ENCODE measurements around the gene CACNA1G.

The CACNA1G gene

DNA sequence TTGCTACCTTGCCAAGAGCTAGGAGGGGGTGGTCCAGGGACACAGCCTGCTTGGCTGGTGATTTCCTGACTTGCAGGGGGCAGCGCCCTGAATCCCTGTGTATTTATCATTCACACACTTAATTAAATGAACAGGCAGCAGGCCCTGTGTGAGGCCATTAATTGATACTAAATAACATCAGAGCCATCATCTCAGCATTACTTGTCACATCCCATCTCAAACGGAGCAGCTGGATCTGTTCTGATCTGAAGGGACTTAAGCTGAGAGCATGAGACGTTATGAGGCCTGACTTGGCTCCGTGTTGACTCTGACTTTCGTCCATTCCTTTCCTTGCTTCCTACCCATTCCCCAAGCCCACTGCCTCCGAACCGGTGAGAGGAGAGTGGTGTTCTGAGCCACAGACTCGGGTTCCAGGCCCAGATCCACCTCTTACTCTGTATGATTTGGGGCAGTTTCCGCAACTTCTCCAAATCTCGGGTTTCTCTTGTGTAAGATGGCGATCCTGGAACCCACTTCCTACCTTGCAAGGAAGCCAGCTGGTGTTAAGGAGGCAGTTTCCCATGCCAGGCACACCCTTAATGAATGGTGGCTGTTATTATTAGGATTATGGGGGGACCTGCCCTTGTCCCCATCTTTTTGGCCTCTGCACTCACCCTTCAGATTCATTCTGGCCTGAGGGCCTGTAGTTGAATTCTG lies 33.8 kb downstream of the CACNA1G start:
- H3K27ac ChIP-seq, result no peak overlapping the region
- TF ChIP-seq, protein P1, sequence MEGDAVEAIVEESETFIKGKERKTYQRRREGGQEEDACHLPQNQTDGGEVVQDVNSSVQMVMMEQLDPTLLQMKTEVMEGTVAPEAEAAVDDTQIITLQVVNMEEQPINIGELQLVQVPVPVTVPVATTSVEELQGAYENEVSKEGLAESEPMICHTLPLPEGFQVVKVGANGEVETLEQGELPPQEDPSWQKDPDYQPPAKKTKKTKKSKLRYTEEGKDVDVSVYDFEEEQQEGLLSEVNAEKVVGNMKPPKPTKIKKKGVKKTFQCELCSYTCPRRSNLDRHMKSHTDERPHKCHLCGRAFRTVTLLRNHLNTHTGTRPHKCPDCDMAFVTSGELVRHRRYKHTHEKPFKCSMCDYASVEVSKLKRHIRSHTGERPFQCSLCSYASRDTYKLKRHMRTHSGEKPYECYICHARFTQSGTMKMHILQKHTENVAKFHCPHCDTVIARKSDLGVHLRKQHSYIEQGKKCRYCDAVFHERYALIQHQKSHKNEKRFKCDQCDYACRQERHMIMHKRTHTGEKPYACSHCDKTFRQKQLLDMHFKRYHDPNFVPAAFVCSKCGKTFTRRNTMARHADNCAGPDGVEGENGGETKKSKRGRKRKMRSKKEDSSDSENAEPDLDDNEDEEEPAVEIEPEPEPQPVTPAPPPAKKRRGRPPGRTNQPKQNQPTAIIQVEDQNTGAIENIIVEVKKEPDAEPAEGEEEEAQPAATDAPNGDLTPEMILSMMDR (IDR thresholded peaks at IDR 0.05), result no peak

DNA sequence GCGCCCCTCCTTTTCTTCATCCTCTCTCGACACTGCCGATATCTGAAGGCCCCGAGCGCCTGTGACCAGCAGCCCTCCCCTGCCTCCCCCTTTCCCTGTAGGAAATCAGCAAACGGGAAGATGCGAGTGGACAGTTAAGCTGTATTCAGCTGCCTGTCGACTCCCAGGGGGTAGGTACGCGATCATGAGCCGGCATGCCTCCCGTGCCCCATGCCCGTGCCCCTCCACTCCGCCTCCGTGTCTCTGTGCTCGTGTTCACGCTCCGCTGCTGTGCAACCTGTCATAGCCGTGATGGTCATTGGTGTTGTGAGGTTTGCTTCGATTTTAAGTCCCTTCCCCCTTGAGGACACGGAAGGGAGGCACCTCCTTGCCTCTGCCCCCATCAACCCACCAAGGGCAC lies 34.4 kb downstream of the CACNA1G start:
- TF ChIP-seq, protein P1 (IDR thresholded peaks at IDR 0.05), result no peak
- TF ChIP-seq ZFX (IDR thresholded peaks at IDR 0.05; ENCODE audit: borderline replicate concordance), result no peak
- H3K27ac ChIP-seq, result no peak overlapping the region

DNA sequence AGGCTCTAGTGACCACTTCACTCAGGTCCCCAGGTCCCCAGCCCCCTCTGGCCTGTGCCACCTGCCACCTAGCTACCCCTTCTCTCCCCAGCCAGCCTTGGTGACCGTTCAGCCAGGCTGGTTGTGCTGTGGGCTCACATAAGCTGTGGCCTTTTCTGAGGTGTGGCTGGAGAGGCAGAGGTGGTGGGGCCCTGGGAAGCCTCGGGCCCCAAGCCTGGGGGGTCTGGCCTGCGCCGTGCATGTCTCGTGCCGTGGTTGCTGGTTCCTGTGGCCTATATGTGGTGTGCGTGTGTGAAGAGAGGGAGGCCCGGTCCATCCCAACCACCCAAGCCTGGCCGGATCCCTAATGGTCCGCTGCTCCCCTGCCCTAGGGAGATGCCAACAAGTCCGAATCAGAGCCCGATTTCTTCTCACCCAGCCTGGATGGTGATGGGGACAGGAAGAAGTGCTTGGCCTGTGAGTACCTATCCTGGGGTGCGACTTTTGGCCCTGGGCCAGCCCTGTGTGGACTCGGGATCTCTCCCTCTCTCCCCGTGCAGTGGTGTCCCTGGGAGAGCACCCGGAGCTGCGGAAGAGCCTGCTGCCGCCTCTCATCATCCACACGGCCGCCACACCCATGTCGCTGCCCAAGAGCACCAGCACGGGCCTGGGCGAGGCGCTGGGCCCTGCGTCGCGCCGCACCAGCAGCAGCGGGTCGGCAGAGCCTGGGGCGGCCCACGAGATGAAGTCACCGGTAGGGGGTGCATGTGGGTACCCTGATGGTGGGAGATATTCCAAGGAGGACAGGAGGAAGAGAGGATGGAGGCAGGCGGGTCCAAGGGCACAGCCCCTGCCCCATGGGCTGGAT lies 35.9 kb downstream of the CACNA1G start:
- no peak for TF ChIP-seq ZFX (IDR thresholded peaks at IDR 0.05; ENCODE audit: borderline replicate concordance)
- TF ChIP-seq, protein P1 (IDR thresholded peaks at IDR 0.05), result 0 out of 2 replicates have a peak, but pooled peaks have one; percentile 11
- H3K27ac ChIP-seq, result no peak overlapping the region

DNA sequence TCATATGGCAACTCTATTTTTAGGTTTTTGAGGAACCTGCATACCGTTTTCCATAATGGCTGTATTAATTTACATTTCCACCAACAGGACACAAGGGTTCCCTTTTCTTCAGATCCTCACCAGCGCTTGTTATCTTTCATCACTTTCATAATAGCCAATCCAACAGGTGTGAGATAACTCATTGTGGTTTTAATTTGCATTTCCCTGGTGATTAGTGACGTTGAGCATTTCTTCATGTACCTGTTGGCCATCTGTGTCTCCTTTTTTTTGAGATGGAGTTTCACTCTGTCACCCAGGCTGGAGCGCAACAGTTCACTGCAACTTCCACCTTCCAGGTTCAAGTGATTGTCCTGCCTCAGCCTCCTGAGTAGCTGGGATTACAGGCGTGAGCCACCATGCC lies 38.0 kb downstream of the CACNA1G start:
- TF ChIP-seq, protein P1 (IDR thresholded peaks at IDR 0.05), result no peak
- TF ChIP-seq ZFX (IDR thresholded peaks at IDR 0.05; ENCODE audit: borderline replicate concordance), result no peak

DNA sequence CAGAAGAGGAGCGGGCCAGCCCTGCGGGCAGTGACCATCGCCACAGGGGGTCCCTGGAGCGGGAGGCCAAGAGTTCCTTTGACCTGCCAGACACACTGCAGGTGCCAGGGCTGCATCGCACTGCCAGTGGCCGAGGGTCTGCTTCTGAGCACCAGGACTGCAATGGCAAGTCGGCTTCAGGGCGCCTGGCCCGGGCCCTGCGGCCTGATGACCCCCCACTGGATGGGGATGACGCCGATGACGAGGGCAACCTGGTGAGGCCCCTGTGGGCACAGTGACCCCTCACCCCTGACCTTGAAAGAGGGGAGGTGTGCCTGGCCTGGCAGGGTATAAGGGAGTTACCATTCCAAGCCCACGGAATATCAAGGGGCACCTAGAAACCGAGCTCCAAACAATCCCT lies 39.1 kb downstream of the CACNA1G start:
- no peak for TF ChIP-seq ZFX (IDR thresholded peaks at IDR 0.05; ENCODE audit: borderline replicate concordance)
- TF ChIP-seq, protein P1 (IDR thresholded peaks at IDR 0.05), result no peak
- no peak overlapping the region for H3K27ac ChIP-seq

More for the DNA sequence above, 38.0 kb downstream of the CACNA1G start:
- no peak overlapping the region for H3K27ac ChIP-seq

DNA sequence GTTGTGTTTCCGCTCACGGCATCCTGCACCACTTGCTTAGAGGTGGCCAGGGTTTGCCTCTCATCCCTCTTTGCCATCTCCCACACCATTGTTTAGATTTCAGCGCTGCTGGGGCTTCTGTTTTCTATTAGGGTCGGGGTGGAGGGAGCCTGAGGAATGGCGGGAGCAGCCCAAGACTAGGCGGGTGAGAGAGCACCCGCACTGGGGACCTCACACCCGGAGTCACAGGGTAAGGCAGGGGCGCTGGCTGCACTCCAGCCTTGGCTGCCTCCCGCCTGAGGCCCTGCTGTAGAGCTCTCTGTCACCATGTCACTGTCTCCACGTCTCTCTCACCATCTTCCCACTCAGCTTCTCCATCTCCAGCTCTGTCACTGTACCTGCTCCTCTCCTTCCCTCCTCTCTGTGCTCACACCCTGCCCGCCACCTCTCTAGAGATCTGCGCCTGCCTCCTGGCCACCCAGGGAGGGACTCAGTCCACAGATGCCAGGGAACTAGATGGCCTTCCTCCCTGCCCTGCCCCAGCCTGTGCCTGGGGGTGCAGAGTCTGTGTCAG lies 41.4 kb downstream of the CACNA1G start:
- TF ChIP-seq ZFX (IDR thresholded peaks at IDR 0.05; ENCODE audit: borderline replicate concordance), result no peak
- TF ChIP-seq, protein P1 (IDR thresholded peaks at IDR 0.05), result no peak
- H3K27ac ChIP-seq, result no peak overlapping the region

DNA sequence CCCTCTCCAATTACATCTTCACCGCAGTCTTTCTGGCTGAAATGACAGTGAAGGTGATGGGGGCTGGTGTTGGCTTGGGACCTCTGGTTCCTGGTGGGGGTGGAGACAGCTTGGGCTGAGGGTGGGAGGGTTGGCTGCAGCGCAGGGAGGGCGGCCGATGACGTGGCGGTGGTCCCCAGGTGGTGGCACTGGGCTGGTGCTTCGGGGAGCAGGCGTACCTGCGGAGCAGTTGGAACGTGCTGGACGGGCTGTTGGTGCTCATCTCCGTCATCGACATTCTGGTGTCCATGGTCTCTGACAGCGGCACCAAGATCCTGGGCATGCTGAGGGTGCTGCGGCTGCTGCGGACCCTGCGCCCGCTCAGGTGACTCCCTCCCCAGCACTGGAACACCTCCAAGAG lies 42.3 kb downstream of the CACNA1G start:
- H3K27ac ChIP-seq, result no peak overlapping the region
- TF ChIP-seq, protein P1 (IDR thresholded peaks at IDR 0.05), result no peak
- TF ChIP-seq ZFX (IDR thresholded peaks at IDR 0.05; ENCODE audit: borderline replicate concordance), result no peak

Data from 22Rv1 (cell line).